Measurements from ENCODE around the gene COQ5.
A peak's percentile ranks its signal among the peaks of the same experiment; 100 is the strongest.

COQ5 gene

DNA sequence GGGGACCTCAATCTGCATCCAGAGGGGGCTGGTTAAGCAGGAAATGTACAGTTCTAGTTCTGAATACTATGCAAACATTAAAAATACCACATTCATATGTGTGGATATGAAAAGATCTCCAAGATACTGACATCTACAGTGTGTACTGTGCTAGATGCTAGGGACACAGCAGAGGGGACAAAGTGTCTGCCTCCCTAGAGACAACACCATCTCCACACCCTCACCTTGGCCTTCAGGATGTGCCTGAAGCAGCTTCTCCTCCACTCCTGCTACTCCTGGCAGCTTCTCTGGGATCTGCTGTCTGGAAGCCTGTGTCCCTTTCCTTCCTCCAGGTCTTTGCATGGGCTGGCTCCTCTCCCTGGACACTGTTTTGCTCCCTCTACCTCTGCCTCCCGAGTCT, 48.7 kb downstream of the COQ5 start:
- DNase-seq = no peak

DNA sequence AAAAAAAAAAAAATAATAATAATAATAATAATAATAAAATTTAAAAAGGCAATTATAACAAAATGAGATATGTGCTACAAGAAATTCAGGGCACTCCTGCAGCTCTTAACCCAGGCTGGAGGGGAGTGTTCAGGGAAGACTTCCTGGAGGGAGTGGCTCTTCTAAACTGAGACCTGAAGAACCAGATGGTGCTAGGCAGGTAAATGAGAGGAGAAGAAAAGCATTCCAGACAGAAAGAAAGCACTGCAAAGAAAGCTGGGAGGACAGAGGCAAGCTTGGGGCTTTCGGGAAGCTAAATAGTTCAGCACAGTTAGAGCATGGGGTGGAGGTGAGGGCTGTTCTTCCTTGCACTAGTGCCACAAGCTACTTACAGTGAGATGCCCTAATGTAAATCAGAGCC, 49.5 kb downstream of the COQ5 start:
- DNase-seq = no peak

DNA sequence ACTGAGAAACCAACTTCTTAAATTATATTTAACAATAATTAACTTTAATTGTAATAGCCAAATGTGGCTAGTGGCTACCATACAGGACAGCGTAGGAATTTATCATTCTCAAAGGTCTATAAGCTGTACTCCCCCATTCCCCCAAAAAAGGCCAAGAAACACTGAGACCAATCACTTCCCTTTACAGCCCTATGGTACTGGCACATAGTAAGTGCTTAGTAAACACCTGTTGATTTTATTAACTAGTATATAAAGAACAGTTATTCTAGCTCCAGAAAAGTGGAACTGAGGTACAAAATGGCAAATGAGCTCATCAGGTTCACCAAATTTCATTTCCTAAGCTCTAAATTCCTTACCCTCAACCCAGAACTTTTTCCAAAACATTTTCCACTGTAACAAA, 53.3 kb downstream of the COQ5 start:
- no peak for DNase-seq

DNA sequence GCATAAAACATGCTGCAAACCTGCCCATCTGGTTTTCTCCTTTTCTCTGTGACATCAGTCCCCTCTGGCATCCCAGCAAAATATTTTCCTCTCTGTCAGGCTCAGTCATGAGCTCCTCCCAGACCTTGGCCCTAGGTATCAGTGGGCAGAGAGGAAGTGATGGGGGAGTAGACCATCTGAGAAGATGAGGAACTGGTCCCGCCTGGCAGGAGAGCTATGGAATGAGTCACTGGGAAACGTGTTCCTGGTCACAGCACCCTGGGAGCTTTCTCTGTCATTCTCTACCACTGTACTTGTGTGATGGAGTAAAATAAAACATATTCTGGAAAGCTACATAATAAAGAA, 54.4 kb downstream of the COQ5 start:
- DNase-seq = no peak

DNA sequence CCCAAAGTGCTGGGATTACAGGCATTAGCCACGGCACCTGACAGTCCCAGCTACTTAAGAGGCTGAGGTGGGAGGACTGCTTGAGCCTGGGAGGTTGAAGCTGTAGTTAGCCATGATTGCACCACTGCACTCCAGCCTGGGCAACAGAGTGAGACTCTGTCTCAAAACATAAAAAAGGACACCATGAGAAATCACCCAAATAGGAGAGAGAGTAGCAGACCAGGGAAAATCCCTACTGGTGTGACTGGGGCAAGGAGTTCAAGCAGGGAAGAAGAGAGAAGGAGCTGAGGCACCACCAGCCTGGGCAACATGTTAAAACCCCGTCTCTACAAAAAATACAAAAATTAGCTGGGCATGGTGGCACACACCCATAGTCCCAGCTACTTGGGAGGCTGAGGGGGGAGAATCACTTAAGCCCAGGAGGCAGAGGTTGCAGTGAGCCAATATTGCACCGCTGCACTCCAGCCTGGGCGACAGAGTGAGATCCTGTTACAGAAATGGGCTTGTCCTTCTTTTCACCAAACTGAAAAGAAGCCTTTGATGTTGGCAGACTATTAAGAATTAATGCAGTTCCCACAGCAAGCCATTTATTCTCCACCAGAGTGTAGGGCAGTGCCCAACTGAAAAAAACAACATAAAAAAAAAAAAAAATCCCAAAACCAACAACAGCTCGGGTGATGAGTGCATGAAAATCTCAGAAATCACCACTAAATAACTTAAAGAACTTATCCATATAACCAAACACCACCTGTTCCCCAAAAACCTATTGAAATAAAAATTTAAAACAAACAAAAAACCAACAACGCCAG, 54.9 kb downstream of the COQ5 start:
- no peak for DNase-seq

DNA sequence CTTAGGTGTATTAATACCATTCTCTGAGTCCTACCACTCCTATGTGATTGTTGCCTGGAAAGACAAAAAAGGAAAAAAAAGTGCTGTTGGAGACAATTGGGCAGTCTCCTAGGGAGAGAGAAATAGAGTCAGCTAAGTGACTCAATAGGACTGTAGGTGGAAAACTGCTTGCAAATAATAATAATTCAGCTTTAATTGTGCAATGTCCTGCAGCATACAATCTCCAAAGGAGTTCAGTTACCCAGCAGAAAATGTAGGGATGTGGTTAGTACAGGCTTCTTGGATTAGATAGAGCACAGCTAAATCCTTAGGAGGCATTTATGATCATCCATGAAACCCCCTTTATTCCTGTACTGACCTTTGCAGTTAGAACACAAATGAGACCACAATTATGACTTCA, 56.4 kb downstream of the COQ5 start:
- no peak for DNase-seq

DNA sequence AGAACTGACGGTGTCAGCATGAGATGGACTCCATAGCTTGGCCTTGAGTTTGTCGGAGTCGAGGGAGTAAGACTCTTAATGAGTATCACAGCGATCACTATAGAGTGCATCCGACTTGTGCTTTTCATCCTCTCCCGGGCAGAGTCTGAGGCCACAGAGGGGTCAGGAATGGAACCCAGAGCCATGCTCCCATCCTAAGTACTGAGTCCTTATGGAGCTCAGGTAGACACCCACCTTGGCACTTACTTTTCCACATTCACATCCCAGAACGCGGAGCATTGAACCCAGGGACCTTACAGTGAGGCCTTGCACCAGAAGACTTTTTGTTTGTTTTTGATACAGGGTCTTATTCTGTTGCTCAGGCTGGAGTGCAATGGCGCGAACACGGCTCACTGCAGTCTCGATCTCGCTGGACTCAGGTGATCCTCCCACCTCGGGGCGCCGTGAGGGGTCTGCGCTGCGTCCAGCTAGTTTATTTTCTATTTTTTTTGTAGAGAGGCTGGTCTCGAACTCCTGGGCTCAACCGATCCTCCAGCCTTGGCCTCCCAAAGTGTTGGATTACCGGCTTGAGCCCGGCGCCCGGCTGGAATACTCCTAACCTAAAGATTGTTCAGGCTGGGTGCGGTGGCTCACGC, 58.7 kb downstream of the COQ5 start:
- DNase-seq = no peak

DNA sequence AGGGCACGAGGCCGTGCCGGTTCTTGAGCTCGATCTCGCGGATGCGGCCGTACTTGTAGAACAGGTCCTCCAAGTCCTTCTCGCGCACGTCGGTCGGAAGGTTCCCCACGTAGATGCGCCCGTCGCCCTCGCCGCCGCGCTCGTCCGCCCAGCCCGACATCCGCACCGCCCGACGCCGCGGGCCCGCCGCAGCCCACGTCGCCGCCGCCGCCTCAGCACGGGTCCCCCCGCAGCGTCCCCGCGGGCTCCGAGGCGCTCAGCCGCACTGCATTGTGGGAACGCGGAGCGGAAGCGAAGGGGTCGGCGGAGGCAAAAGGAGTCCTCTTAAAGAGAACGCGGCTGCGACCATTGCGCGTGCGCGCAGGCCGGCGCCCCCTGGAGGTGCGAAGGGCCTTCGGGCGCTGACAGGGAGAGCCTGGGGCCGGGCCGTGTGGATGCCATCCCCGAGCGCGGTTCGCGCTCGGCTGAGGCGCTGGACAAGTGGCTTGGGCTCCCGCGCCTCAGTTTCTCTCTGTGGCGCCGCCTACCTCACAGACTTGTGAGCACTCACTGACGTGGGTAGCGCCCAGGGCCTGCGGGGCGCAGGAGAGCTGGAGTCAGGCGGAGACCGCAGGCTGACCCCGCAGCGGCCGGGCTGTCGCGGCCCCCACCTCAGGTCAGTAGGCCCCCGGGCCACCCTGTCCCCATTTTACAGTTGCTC, 59.4 kb downstream of the COQ5 start, which contains the start of gene SRSF9:
TSS of gene SRSF9 (minus strand) at position 299 of the 700 bp plus-strand sequence. CDS start at position 160, 139 bp downstream.
- peak; percentile 97 for DNase-seq

DNA sequence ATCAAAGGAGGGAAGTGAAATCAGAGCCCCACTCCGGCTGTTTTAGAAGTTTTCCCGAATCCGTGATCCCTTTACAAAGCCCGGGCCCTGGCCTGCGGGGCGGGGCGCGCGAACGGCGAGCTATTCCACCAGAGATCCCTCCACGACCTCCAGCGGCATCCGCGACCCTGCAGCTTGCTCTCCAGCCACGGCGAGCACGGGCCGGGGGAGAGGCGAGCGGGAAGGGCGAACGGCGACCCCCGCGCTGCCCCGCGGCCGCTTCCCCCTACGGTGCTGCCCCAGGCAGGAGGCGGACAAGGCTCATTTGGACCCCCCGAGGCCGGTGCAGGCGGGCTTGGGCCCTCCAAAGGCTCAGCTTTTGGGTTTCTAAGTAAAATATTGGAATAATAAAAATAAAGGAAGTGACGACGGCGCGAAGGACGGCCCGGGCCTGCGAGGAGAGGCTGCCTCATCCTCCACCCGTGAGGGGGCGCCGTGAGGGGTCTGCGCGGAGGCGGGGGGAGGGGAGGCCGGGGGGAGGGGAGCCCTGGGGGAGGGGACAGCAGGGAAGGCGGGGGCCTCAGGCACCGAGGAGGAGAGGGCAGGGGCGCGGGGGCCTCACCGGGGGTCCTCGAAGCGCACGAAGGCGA, 60.0 kb downstream of the COQ5 start:
- peak; percentile 44 for DNase-seq

DNA sequence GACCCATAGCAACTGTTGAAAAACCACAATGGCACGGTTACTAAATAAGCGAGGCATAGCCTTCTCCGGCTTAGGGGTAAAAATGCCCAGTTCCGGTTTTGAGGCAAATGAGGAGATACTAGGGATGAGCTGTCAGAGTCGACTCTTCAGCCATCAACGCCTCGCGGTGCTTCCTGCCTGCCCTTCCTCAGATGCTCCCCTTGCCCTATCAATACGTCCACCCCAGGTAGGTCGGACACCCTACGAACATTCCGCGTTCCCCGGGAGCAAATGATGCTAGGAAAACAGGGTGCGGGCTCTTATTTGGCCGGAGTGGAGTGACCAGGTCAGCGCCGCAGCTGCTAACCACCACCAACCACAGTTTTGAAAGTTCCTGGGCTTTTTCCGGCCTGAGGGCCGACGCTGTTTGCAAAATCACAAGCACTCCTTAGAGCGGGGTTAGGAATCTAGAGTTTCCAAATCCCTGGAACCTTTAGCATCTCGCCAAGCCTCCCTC, 60.6 kb downstream of the COQ5 start:
- peak; percentile 43 for DNase-seq

DNA sequence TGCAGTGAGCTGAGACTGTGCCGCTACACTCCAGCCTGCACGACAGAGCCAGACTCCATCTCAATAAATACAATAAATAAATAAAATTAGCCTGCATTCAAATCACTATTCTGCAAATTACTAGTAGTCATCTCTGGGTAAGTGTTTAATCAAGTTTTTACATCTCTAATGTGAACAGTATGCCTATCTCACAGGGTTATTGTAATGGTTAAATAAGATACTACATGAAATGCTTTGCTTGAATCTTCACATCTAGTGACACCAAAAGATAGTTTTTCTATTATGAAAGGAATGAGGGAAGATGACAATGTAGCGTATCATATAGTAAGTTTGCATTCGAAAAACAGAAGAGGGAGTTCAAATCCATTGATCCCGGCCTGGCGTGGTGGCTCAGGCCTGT, 61.5 kb downstream of the COQ5 start:
- no peak for DNase-seq

DNA sequence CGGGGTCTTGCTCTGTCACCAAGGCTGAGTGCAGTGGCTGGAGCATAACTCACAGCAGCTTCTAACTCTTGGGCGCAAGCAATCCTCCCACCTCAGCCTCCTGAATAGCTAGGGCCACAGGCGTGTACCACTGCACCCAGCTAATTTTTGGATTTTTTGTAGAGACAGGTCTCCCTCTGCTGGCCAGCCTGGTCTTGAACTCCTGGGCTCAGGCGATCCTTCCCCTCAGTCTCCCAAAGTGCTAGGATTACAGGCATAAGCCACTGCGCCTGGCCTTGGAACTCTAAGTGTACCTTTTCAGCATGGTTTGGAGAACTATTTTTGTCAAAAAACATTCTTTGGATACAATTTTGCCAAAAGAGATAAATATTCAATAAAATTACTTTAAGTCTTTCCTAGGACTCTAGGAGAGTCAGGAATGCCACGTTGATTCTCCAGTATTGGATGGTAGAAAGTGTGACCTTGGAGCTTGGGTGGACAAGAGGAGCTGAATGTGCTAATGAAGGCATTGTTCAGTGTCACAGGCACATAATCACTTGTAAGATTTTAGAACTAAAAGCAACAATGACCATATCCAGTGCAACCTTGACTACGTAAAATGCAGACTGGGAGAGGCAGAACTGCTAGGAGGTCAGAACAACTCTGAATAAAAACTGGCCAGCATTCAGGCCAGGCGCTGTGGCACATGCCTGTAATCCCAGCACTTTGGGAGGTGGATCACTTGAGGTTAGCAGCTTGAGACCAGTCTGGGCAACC, 62.2 kb downstream of the COQ5 start:
- DNase-seq = peak; percentile 54

DNA sequence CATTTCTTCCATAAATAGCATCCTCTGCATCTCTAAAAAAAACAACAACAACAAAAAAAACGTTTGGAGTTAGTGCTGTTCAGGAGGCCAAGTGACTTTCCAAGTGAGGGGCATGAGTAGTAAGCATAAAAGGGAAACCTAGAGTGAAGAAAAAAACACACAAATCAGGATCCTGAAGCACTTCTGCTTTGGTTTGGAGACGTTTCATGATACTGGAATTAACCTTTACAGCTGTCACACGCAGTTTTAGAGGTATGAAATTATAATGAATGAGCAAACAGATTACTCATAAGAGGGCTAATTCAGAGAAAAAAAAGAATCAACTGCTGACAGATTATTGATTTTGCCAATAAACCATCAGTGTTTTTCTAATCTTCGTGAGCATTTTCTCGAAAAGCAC, 63.2 kb downstream of the COQ5 start:
- no peak for DNase-seq

DNA sequence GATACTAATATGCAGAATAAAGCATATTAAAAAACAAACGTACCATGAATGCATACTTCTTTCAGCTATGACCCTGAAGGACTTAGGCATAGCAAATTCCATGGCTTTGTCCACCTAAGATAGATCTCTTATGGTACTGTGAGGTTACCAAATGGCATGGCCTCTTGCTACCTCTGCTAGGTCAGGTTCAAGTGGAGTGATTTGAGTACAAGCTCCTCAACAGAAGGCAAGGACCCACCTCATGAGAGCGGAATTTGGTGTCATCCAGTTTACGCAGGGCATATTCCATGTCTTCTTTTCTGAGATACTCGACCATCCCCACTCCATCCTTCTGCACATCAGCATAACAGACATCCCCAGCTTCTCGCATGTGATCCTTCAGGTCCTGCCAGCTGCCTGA, 65.2 kb downstream of the COQ5 start:
- no peak for DNase-seq

DNA sequence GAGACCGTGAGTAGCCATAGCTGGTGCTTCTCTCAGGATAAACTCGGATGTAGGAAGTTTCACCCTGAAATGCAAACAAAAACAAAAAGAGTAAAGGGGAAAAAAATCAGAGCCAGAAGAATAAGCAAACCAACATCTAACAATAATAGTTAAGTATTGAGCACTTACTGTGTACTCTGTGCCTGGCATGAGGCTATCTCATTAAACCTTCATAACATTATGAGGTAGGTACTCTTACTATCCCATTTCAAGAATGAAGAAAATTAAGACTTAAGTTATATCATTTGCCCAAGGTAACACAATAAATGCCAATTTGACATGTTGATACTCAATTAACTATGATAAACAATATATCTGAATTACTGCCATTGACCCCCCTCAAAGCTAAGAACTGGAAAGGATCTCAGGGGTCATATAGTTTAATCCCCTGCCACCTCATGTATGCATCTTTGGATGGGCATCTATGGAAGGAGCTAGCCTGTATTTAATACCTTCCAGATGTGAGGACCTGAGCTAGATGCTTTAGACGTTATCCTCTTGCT, 66.8 kb downstream of the COQ5 start:
- DNase-seq = no peak

DNA sequence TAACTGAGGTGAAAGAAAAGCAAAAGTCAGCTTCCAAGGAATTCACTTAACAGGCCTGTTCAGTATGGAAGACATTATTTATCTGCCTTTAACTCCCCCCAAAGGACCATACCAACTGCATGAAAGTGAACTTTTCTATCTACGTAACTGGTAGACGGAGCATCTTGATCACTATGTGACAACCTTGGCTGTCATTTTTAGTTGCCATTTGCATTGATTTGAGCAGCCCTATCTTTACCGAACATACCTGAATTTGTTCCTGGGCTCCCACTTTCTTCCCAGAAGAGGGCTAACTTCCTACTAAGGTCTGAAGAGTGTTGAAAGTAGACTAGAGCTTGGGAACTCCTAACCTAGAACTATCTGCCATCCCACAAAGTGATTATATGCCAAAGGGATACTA, 68.8 kb downstream of the COQ5 start:
- no peak for DNase-seq

DNA sequence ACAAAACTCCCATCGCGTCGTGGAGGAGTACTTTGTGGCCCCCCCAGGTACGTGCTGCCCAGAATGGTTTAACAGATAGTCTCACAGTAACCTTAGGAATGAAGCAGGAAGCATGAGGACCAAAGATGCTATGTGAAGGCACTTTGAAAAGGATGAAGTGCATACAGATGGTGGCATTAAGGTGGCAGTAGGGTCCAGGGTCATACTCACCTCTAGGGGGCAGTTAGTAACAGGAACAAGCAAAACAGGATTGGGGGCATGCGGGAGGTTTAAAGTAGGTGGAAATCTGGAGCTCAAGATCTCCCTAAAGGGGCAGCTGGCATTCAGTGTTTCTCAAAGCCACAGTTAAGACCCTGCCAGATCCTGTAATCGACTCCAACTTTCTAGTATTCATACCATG, 71.8 kb downstream of the COQ5 start:
- DNase-seq = no peak

DNA sequence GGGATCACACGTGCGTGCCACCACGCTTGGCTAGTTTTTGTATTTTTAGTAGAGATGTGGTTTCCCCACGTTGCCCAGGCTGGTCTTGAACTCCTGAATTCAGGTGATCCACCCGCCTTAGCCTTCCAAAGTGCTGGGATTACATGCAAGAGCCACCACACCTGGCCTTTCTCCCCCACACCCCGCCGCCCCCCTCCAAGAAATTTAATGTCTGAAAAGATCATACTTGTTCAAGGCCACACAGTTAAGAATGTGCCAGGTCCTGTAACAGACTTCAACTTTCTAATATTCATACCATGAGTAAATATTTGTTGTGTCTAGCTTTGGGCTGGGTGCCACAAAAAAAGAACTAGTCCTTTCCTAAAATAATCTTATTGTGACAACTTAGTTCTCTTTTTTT, 73.7 kb downstream of the COQ5 start:
- DNase-seq = no peak

DNA sequence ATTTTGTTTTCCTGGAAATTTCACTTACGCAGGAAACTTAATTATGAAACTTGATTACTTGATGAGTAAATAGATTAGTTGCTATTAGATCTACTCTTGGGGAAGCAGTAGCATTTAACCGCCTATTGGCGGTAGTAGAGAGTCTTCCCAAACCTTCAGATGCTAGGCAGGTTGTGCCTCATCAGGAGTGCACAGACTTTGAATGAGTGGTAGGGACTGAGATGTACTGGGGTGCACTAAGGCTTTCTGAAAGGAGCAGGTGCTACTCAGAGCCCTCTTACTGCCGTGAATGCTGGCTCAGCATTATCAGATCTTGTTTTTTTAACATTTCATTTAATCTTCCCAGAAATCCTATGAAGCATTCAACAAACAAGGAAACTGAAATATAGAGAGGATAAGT, 75.0 kb downstream of the COQ5 start:
- peak; percentile 27 for DNase-seq
